Prostate gland (tissue), 2 donors: ENCODE results near the gene ACTA2.

Experiments
- CTCF ChIP-seq, 4 experiments: fragments of 200-600 bp in 2 of 4; fragments of 450-650 bp in 2 of 4; sonication (generic) in 2 of 4; IDR thresholded peaks; 1 replicate in 3 of 4; 2 replicates in 1 of 4; pipeline ENCODE4 v1.5.1; 2016 to 2019; ENCODE audit warnings: antibody characterized with exemption in 4 of 4, mild to moderate bottlenecking in 2 of 4, moderate library complexity in 2 of 4
- POLR2A ChIP-seq: fragments of 450-650 bp; IDR thresholded peaks from one replicate; pipeline ENCODE4 v1.6.1; 2016; ENCODE audit warnings: antibody characterized with exemption, mild to moderate bottlenecking
- POLR2AphosphoS5 ChIP-seq: sonication (generic); formaldehyde crosslinking; IDR thresholded peaks from one replicate; pipeline ENCODE4 v1.6.1; 2017; ENCODE audit warnings: antibody characterized with exemption

GRCh38 chr10:88906921-88907320, 45.7 kb downstream of the ACTA2 start:
- no peak for TF ChIP-seq CTCF (IDR thresholded peaks at IDR 0.05)
- TF ChIP-seq POLR2AphosphoS5 = no peak
- no peak for TF ChIP-seq POLR2A
